HCT116 (cell line): Measurements from ENCODE around the gene DNAJC3.

ENCODE experiments used
- CBX3 ChIP-seq: IDR thresholded peaks from 2 replicates; pipeline ENCODE4 v1.6.1; 2012; ENCODE audit warnings: low read depth
- CTCF ChIP-seq, 3 experiments: fragments of 200-600 bp in 1 of 3; sonication (generic) in 1 of 3; IDR thresholded peaks in 2 of 3; conservative IDR thresholded peaks in 1 of 3; 2 replicates each; pipeline ENCODE4 v1.5.1; 2012 to 2017; ENCODE audit warnings: low read depth in 2 of 3, low read length in 2 of 3, antibody characterized with exemption in 1 of 3, borderline replicate concordance in 1 of 3, control low read depth in 1 of 3, mild to moderate bottlenecking in 1 of 3, mixed read lengths in 1 of 3, mixed run types in 1 of 3, moderate library complexity in 1 of 3; ENCODE audit not compliant: insufficient read depth in 1 of 3
- EGR1 ChIP-seq: IDR thresholded peaks from 2 replicates; pipeline ENCODE4 v1.6.1; 2012; ENCODE audit warnings: low read depth
- EZH2 ChIP-seq: fragments of 200-600 bp; sonication (generic); IDR thresholded peaks from 2 replicates; pipeline ENCODE4 v1.6.1; 2017; ENCODE audit warnings: antibody characterized with exemption, mixed run types
- EZH2phosphoT487 ChIP-seq: fragments of 200-600 bp; IDR thresholded peaks from 2 replicates; pipeline ENCODE4 v1.6.1; 2018; ENCODE audit warnings: antibody characterized with exemption, borderline replicate concordance
- JUND ChIP-seq: IDR thresholded peaks from 2 replicates; pipeline ENCODE4 v1.6.1; 2012
- MAX ChIP-seq: IDR thresholded peaks from 2 replicates; pipeline ENCODE4 v1.6.1; 2012
- POLR2A ChIP-seq: IDR thresholded peaks from 2 replicates; pipeline ENCODE4 v1.7.0; 2011; ENCODE audit warnings: borderline replicate concordance; ENCODE audit not compliant: insufficient read depth, insufficient read length; ENCODE audit errors: extremely low read depth
- POLR2AphosphoS5 ChIP-seq: IDR thresholded peaks from 2 replicates; pipeline ENCODE4 v1.6.1; 2011; ENCODE audit warnings: mild to moderate bottlenecking, low read depth, low read length, moderate library complexity
- RAD21 ChIP-seq: IDR thresholded peaks from 2 replicates; pipeline ENCODE4 v1.6.1; 2012; ENCODE audit warnings: low read depth, mild to moderate bottlenecking
- REST ChIP-seq: IDR thresholded peaks from 2 replicates; pipeline ENCODE4 v1.6.1; 2012; ENCODE audit warnings: low read depth
- SP1 ChIP-seq: IDR thresholded peaks from 2 replicates; pipeline ENCODE4 v1.6.1; 2012; ENCODE audit warnings: low read depth
- ZFX ChIP-seq: fragments of 450-650 bp; IDR thresholded peaks from 2 replicates; pipeline ENCODE4 v1.6.1; 2017

- no peak for TF ChIP-seq POLR2AphosphoS5
- no peak for TF ChIP-seq CTCF (IDR thresholded peaks at IDR 0.05 in 2 of 3, conservative IDR thresholded peaks at IDR 0.05 in 1 of 3; ENCODE audit: borderline replicate concordance in 1 of 3, insufficient read depth in 1 of 3, low read depth in 2 of 3, low read length in 2 of 3)
- no peak for TF ChIP-seq EZH2
- TF ChIP-seq MAX, result no peak
- TF ChIP-seq JUND, result no peak
- no peak for TF ChIP-seq POLR2A
- no peak for TF ChIP-seq ZFX
- no peak for TF ChIP-seq REST
- TF ChIP-seq SP1, result no peak
- TF ChIP-seq EZH2phosphoT487, result no peak
- no peak for TF ChIP-seq CBX3
- no peak for TF ChIP-seq RAD21
- TF ChIP-seq EGR1, result no peak
Observed at GRCh38 chr13:95763601-95764000, 86.7 kb downstream of the DNAJC3 start.
